ENCODE results near the gene SPACA7.

GRCh38 chr13:112335135-112335534, 41.0 kb upstream of the SPACA7 start:
- TF ChIP-seq CTCF (IDR thresholded peaks at IDR 0.05 in 2 of 3, conservative IDR thresholded peaks at IDR 0.05 in 1 of 3; ENCODE audit: borderline replicate concordance in 1 of 3, insufficient read depth in 1 of 3, low read depth in 2 of 3, low read length in 2 of 3): no peak
- no peak for TF ChIP-seq RAD21 (IDR thresholded peaks at IDR 0.05; ENCODE audit: low read depth)
- no peak for TF ChIP-seq ZNF274 (IDR thresholded peaks at IDR 0.05; ENCODE audit: low read depth, low read length)
- TF ChIP-seq POLR2AphosphoS5 (IDR thresholded peaks at IDR 0.05; ENCODE audit: low read depth, low read length): no peak
- TF ChIP-seq SIN3A (IDR thresholded peaks at IDR 0.05; ENCODE audit: low read depth): no peak
- TF ChIP-seq YY1 (IDR thresholded peaks at IDR 0.05; ENCODE audit: extremely low read depth, insufficient replicate concordance, low read depth, low read length): no peak
- TF ChIP-seq EGR1 (IDR thresholded peaks at IDR 0.05; ENCODE audit: low read depth): no peak
- TF ChIP-seq EZH2 (IDR thresholded peaks at IDR 0.05): no peak
- TF ChIP-seq EZH2phosphoT487 (IDR thresholded peaks at IDR 0.05; ENCODE audit: borderline replicate concordance): no peak
- no peak for TF ChIP-seq POLR2A (IDR thresholded peaks at IDR 0.05; ENCODE audit: borderline replicate concordance, extremely low read depth, insufficient read depth, insufficient read length)
- TF ChIP-seq CEBPB (IDR thresholded peaks at IDR 0.05; ENCODE audit: low read depth): no peak
- TF ChIP-seq REST (IDR thresholded peaks at IDR 0.05; ENCODE audit: low read depth): no peak
- TF ChIP-seq TCF7L2 (IDR thresholded peaks at IDR 0.05; ENCODE audit: borderline replicate concordance, extremely low read depth, insufficient read depth, insufficient read length): no peak

Measured in HCT116 (cell line).